ENCODE measurements around the gene MACROD2.

The MACROD2 gene

DNA sequence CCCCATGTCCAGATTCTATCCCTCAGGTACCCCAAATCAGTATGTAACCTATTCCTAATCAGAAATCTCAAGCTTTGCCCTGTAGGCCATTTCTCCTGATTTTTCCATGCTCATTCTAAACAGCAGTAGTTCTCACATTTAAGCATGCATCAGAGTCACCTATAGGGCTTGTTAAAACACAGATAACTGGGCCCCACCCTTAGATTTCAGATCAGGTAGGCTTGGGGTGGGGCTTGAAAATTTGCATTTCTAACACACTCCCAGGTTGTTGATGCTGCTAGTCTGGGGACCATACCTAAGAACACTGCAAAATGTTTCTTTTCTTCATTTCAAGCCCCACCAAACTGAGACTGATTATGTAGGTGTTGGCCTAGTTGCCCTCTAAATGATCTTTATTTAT is 963.3 kb downstream of the MACROD2 start:
- TF ChIP-seq, protein P1, sequence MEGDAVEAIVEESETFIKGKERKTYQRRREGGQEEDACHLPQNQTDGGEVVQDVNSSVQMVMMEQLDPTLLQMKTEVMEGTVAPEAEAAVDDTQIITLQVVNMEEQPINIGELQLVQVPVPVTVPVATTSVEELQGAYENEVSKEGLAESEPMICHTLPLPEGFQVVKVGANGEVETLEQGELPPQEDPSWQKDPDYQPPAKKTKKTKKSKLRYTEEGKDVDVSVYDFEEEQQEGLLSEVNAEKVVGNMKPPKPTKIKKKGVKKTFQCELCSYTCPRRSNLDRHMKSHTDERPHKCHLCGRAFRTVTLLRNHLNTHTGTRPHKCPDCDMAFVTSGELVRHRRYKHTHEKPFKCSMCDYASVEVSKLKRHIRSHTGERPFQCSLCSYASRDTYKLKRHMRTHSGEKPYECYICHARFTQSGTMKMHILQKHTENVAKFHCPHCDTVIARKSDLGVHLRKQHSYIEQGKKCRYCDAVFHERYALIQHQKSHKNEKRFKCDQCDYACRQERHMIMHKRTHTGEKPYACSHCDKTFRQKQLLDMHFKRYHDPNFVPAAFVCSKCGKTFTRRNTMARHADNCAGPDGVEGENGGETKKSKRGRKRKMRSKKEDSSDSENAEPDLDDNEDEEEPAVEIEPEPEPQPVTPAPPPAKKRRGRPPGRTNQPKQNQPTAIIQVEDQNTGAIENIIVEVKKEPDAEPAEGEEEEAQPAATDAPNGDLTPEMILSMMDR (IDR thresholded peaks at IDR 0.05; ENCODE audit: borderline replicate concordance, control extremely low read depth, extremely low read depth, insufficient read depth, missing control alignments) = no peak
- no peak for DNase-seq (ENCODE audit: low spot score)
- in situ Hi-C loops (cut with MboI; ENCODE audit: low sequenced_read_pairs, unreplicated experiment) = no loop called here

DNA sequence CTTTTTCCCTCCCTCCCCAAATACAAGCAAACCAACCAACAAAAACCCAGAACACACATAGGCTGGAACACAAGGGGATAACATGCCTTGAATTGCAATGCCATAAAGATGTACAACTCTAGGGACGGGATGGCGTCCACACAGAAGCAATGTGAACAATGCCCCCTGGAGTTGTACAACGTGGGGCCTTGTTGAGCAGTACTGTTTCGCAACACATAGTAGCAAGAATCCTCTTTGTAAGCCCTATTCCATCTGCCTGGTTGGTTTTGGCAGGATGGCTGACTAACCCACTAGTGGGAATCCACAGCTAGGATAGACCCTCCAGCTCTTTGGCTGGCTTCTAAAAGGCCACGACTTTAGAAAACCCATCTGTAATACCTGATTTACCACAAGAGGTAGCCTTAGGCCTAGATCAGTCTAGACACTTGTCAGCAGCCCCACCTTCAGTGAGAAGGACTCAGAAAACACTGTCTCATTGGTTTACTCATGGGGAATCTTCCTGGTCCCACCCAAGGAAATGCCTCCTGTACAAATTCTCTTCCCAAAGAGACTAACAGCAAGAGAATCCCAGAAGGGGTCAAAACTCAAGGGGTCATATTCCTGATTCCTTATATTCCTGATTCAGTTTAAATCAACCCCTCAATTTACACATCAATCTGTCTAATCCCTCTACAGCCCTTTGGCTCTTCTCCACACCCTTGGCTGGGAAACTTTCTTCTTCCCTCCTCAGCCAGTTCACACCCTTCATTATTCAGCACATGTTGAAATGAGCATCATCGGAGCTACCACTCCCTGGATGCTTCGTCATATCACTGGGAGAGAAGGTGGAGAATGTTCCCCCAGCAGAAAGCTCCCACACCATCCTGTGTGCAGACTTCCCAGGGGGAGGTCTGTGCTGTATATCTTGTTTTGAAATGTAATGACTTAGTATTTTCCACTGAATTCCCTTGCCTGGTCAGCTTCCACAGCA is 964.5 kb downstream of the MACROD2 start:
- TF ChIP-seq, protein P1 (IDR thresholded peaks at IDR 0.05; ENCODE audit: borderline replicate concordance, control extremely low read depth, extremely low read depth, insufficient read depth, missing control alignments) = no peak
- no peak for DNase-seq (ENCODE audit: low spot score)
- in situ Hi-C loops (cut with MboI; ENCODE audit: low sequenced_read_pairs, unreplicated experiment) = no loop called here

DNA sequence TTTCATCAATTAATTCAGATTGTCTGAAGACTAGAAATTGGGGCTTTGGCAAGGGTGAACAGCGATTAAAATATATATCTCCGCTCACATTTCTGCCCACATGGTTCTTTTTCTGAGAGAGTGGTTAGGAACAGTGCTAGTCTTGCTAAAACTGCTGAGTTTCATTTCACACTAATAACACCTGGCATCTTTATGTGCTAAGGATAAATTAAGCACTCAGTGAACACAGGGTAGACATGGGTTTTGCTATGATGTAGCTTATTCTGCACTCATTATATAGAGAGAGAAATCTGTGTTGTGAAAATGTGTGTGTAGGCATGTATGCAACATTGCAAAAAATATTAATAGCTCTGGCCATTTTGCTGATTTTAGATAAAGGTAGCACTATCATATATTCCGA is 965.5 kb downstream of the MACROD2 start:
- TF ChIP-seq, protein P1 (IDR thresholded peaks at IDR 0.05; ENCODE audit: borderline replicate concordance, control extremely low read depth, extremely low read depth, insufficient read depth, missing control alignments) = no peak
- in situ Hi-C loops (cut with MboI; ENCODE audit: low sequenced_read_pairs, unreplicated experiment) = no loop called here
- no peak for DNase-seq (ENCODE audit: low spot score)

DNA sequence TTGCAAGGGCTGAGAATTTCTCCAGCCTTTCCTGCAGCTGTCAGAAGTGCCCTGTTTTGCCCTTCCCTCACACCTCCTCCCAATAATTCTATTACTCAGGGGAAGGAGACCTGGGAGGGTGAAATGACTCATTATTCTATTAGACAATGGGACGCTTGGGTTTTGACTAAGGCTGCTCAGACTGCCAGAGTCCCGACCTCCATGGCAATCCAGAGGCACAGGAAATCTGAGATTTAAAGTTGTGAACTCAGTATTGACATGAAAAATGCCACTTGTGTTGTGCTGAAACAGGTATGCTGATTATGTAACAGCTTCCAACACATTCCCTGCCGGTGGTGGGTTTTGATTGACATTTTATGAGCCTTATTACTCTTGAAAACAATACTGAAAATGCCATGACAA is 967.9 kb downstream of the MACROD2 start:
- TF ChIP-seq, protein P1 (IDR thresholded peaks at IDR 0.05; ENCODE audit: borderline replicate concordance, control extremely low read depth, extremely low read depth, insufficient read depth, missing control alignments) = no peak
- in situ Hi-C loops (cut with MboI; ENCODE audit: low sequenced_read_pairs, unreplicated experiment) = no loop called here
- DNase-seq (ENCODE audit: low spot score) = no peak

DNA sequence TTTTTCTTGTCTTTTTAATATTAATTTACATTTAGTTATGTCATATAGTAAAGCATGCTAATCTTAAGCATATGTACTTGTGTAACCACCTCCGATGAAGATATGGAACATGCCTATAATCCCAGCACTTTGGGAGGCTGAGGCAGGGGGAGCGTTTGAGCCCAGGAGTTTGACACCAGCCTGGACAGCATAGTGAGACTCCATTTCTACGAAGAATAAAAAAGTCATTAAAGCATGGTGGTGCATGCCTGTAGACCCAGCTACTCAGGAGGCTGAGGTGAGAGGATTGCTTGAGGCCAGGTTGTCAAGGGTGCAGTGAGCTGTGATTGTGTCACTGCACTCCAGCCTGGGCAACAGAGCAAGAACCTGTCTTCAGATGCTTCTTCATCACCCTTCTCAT is 970.9 kb downstream of the MACROD2 start:
- no peak for DNase-seq (ENCODE audit: low spot score)
- in situ Hi-C loops (cut with MboI; ENCODE audit: low sequenced_read_pairs, unreplicated experiment) = no loop called here
- TF ChIP-seq, protein P1 (IDR thresholded peaks at IDR 0.05; ENCODE audit: borderline replicate concordance, control extremely low read depth, extremely low read depth, insufficient read depth, missing control alignments) = no peak

DNA sequence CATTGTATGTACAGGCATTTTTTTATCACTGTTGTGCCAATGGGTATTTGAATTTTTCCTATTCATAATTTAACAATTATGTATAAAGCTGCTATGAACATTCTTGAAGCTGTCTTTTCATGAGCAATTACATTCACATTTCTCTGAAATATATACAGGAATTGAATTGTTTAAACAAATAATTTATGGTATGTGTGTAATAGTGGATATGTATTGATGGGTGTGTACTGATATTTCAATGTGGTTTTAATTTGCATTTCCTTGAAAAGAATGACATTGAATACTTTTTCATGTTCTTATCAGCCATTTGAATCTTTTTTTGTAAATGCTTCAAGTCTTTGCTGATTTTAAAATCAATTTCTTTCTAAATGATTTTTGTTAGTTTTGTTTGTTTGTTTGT is 971.5 kb downstream of the MACROD2 start:
- TF ChIP-seq, protein P1 (IDR thresholded peaks at IDR 0.05; ENCODE audit: borderline replicate concordance, control extremely low read depth, extremely low read depth, insufficient read depth, missing control alignments) = no peak
- in situ Hi-C loops (cut with MboI; ENCODE audit: low sequenced_read_pairs, unreplicated experiment) = no loop called here
- DNase-seq (ENCODE audit: low spot score) = no peak

All from GM13976 (cell line).